Measurements from ENCODE around the gene CDK7.
A peak's percentile ranks its signal among the peaks of the same experiment; 100 is the strongest.
"Not testable (repeated sequence)": the region's sequence is repeated elsewhere in the genome, so short reads cannot be mapped to it uniquely, and the experiment has no call there.

Gene CDK7

GRCh38 chr5:69234457-69235268 lies at the start of gene CDK7:
CDK7 (plus strand) TSS chr5:69234886; CDS start chr5:69234976, 90 bp downstream.
- DNase-seq (ENCODE audit: low spot score) (peak; percentile 64), FAIRE-seq (no peak)

GRCh38 chr5:69187342-69187741 lies 47.3 kb upstream of the CDK7 start:
- DNase-seq (ENCODE audit: low spot score), result no peak
- FAIRE-seq, result no peak

- DNase-seq (ENCODE audit: low spot score) (no peak), FAIRE-seq (no peak)
Measured at GRCh38 chr5:69188811-69189161, 45.9 kb upstream of the CDK7 start.

GRCh38 chr5:69189162-69190086 lies 45.3 kb upstream of the CDK7 start, which contains the start of gene CENPH:
CENPH (plus strand) TSS chr5:69189583; CDS start chr5:69189635, 52 bp downstream.
- FAIRE-seq, result no peak
- peak; percentile 66 for DNase-seq (ENCODE audit: low spot score)

GRCh38 chr5:69202497-69202896 lies 32.2 kb upstream of the CDK7 start:
- no peak for FAIRE-seq
- no peak for DNase-seq (ENCODE audit: low spot score)

GRCh38 chr5:69206528-69207190 lies 28.0 kb upstream of the CDK7 start:
- FAIRE-seq (no peak), DNase-seq (ENCODE audit: low spot score) (peak; percentile 6)

GRCh38 chr5:69209602-69210001 lies 25.1 kb upstream of the CDK7 start:
- FAIRE-seq (no peak), DNase-seq (ENCODE audit: low spot score) (no peak)

- DNase-seq (ENCODE audit: low spot score) (no peak), FAIRE-seq (no peak)
Measured at GRCh38 chr5:69211200-69211599, 23.5 kb upstream of the CDK7 start.

GRCh38 chr5:69212022-69212421 lies 22.7 kb upstream of the CDK7 start:
- FAIRE-seq (no peak), DNase-seq (ENCODE audit: low spot score) (no peak)

GRCh38 chr5:69213513-69214215 lies 21.0 kb upstream of the CDK7 start:
- no peak for DNase-seq (ENCODE audit: low spot score)

GRCh38 chr5:69217151-69217511 lies 17.6 kb upstream of the CDK7 start:
- DNase-seq (ENCODE audit: low spot score) (no peak), FAIRE-seq (no peak)

More at GRCh38 chr5:69213513-69214215, 21.0 kb upstream of the CDK7 start:
- no peak for FAIRE-seq

GRCh38 chr5:69217548-69218526 lies 16.8 kb upstream of the CDK7 start:
- FAIRE-seq, result no peak
- DNase-seq (ENCODE audit: low spot score), result peak; percentile 60

GRCh38 chr5:69219939-69220338 lies 14.7 kb upstream of the CDK7 start:
- no peak for DNase-seq (ENCODE audit: low spot score)
- FAIRE-seq, result no peak

GRCh38 chr5:69220371-69220770 lies 14.3 kb upstream of the CDK7 start:
- not testable (repeated sequence) for FAIRE-seq; DNase-seq (ENCODE audit: low spot score)

- FAIRE-seq; DNase-seq (ENCODE audit: low spot score): not testable (repeated sequence)
Measured at GRCh38 chr5:69220833-69221232, 13.9 kb upstream of the CDK7 start.

- DNase-seq (ENCODE audit: low spot score) (no peak), FAIRE-seq (no peak)
Measured at GRCh38 chr5:69224520-69224919, 10.2 kb upstream of the CDK7 start.

GRCh38 chr5:69225860-69226259 lies 8.8 kb upstream of the CDK7 start:
- FAIRE-seq, result no peak
- no peak for DNase-seq (ENCODE audit: low spot score)

GRCh38 chr5:69230181-69230580 lies 4.5 kb upstream of the CDK7 start:
- DNase-seq (ENCODE audit: low spot score) (no peak), FAIRE-seq (no peak)

- FAIRE-seq, result no peak
- DNase-seq (ENCODE audit: low spot score), result no peak
Measured at GRCh38 chr5:69231281-69231680, 3.4 kb upstream of the CDK7 start.

GRCh38 chr5:69231851-69232250 lies 2.8 kb upstream of the CDK7 start:
- FAIRE-seq, result no peak

More at GRCh38 chr5:69231851-69232250, 2.8 kb upstream of the CDK7 start:
- DNase-seq (ENCODE audit: low spot score), result no peak

Data from RCC 7860 (cell line).